HG03460 (cell line): ENCODE data around the gene PRAMEF26.
"Not testable (repeated sequence)": the region's sequence is repeated elsewhere in the genome, so short reads cannot be mapped to it uniquely, and the experiment has no call there.

Experiments used
- ATAC-seq: cut with Tn5 transposase; IDR thresholded peaks from one replicate; pipeline ENCODE4 v1.9.1; 2021; ENCODE audit not compliant: unreplicated experiment

Gene PRAMEF26

GRCh38 chr1:13155909-13156308 is at the start of gene PRAMEF26:
Gene PRAMEF26, minus strand, starts transcription at chr1:13156009. Its CDS starts 2,914 bp downstream, at chr1:13153095.
- ATAC-seq: not testable (repeated sequence)

GRCh38 chr1:13201309-13201708 is 45.5 kb upstream of the PRAMEF26 start, which contains the start of gene PRAMEF13:
Gene PRAMEF13, minus strand, starts transcription at chr1:13201409. Its CDS starts 1,820 bp downstream, at chr1:13199589.
- not testable (repeated sequence) for ATAC-seq

- ATAC-seq: not testable (repeated sequence)
These were observed 15.7 kb upstream of the PRAMEF26 start, which contains the start of gene PRAMEF9 for GRCh38 chr1:13171548-13171947. Gene PRAMEF9, plus strand, starts transcription at chr1:13171848. Its CDS starts 3,433 bp downstream, at chr1:13175281.

- ATAC-seq: not testable (repeated sequence)
These were observed 9.7 kb upstream of the PRAMEF26 start, which contains the start of gene HNRNPCL4 for GRCh38 chr1:13165531-13165930. Gene HNRNPCL4, minus strand, starts transcription at chr1:13165631. Its CDS starts 164 bp downstream, at chr1:13165467.

GRCh38 chr1:13116754-13117153 is 39.1 kb downstream of the PRAMEF26 start, which contains the start of gene HNRNPCL2:
Gene HNRNPCL2, minus strand, starts transcription at chr1:13116854. Its CDS starts 454 bp downstream, at chr1:13116400.
- not testable (repeated sequence) for ATAC-seq
